ENCODE results near the gene HNRNPUL1. TPM values are rescaled to one million over a fixed set of nuclear protein-coding genes. Genes with fewer than 3 reads are reported as not detected.

Gene HNRNPUL1
- total and polyA plus RNA-seq, 10 of the 15 experiments (the other 5 are each of a cell fraction or from before 2014, with no cell fraction given): 11.1 to 276 (median 117) TPM

DNA sequence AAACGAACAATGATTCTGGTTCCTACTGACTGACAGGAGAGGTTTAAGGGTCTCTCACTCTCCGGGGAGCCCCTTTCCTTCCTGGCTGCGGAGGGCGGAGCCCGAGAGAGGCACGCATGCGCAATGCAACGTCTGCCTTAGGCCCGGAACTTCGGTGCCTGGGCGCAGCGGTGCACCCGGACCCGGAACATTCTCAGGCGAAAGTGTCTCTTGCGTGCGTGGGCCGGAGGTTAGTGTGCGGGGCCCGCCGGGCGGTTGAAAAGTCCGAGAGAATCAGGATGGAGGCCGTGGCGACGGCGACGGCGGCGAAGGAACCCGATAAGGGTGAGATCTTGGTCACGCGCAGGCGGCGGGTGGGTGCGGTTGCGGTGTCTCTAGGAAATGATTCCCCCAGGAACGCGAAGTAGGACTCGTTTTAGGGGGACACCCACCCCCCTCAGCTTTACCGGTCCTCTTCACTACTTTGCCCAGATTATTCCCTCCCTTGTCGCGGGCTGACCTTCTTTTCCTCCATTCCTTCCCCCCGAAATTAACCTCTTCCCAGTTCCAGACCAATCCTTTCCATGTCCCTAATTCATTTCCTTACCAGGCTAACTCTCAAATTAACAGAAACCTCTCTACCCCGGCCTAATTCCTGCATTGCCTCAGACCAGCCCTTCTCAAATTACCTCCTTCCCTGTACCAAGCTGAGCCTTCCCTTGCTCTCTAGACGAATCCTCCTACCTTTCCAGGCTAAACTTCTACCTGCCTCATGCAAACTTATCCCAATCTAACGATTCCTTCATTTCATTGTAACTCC lies 46.1 kb downstream of the HNRNPUL1 start, which contains the start of gene CCDC97 (continued):
- TF ChIP-seq, protein P1, sequence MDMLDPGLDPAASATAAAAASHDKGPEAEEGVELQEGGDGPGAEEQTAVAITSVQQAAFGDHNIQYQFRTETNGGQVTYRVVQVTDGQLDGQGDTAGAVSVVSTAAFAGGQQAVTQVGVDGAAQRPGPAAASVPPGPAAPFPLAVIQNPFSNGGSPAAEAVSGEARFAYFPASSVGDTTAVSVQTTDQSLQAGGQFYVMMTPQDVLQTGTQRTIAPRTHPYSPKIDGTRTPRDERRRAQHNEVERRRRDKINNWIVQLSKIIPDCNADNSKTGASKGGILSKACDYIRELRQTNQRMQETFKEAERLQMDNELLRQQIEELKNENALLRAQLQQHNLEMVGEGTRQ (IDR thresholded peaks at IDR 0.05; ENCODE audit: borderline replicate concordance, low read depth, low read length): peak; percentile 15; the same call in 1 of the 2 replicates
- TF ChIP-seq, protein P2, sequence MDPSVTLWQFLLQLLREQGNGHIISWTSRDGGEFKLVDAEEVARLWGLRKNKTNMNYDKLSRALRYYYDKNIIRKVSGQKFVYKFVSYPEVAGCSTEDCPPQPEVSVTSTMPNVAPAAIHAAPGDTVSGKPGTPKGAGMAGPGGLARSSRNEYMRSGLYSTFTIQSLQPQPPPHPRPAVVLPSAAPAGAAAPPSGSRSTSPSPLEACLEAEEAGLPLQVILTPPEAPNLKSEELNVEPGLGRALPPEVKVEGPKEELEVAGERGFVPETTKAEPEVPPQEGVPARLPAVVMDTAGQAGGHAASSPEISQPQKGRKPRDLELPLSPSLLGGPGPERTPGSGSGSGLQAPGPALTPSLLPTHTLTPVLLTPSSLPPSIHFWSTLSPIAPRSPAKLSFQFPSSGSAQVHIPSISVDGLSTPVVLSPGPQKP (IDR thresholded peaks at IDR 0.05; ENCODE audit: low read depth, low read length): peak; percentile 36
- TF ChIP-seq FOXK2 (IDR thresholded peaks at IDR 0.05) (no peak; the same call in none of the 2 replicates), POU2F2 (IDR thresholded peaks at IDR 0.05; ENCODE audit: borderline replicate concordance, low read depth, low read length) (peak; percentile 84; the same call in 2 of the 3 replicates), SMC3 (IDR thresholded peaks at IDR 0.05; ENCODE audit: borderline replicate concordance, low read length) (0 out of 2 replicates have a peak, but pooled peaks have one; percentile 7), MTA2 (IDR thresholded peaks at IDR 0.05; ENCODE audit: low read depth) (peak; percentile 62), EGR1 (IDR thresholded peaks at IDR 0.05; ENCODE audit: borderline replicate concordance in 1 of 2, low read depth in 2 of 2, low read length in 2 of 2) (peak in 1 of 2 experiments; percentile 73; a peak in 2 of 3 replicates), CBFB (IDR thresholded peaks at IDR 0.05; ENCODE audit: low read depth) (peak; percentile 98), POLR2A (IDR thresholded peaks at IDR 0.05; ENCODE audit: low read depth, low read length) (peak; percentile 93), ASH2L (IDR thresholded peaks at IDR 0.05; ENCODE audit: borderline replicate concordance, low read depth) (0 out of 2 replicates have a peak, but pooled peaks have one; percentile 88), SP1 (IDR thresholded peaks at IDR 0.05; ENCODE audit: low read depth, low read length) (peak; percentile 52), SIN3A (IDR thresholded peaks at IDR 0.05; ENCODE audit: low read depth, low read length) (peak; percentile 82; the same call in 1 of the 2 replicates), SMAD1 (IDR thresholded peaks at IDR 0.05; ENCODE audit: low read depth, partially characterized antibody) (no peak), STAT1 (conservative IDR thresholded peaks at IDR 0.05) (peak; percentile 97), MEF2A (IDR thresholded peaks at IDR 0.05; ENCODE audit: insufficient read depth, low read depth, low read length) (0 out of 2 replicates have a peak, but pooled peaks have one; percentile 31), GABPA (IDR thresholded peaks at IDR 0.05; ENCODE audit: low read depth) (peak; percentile 92), IKZF2 (IDR thresholded peaks at IDR 0.05) (peak; percentile 65 to 85)
- TF ChIP-seq, protein P3, sequence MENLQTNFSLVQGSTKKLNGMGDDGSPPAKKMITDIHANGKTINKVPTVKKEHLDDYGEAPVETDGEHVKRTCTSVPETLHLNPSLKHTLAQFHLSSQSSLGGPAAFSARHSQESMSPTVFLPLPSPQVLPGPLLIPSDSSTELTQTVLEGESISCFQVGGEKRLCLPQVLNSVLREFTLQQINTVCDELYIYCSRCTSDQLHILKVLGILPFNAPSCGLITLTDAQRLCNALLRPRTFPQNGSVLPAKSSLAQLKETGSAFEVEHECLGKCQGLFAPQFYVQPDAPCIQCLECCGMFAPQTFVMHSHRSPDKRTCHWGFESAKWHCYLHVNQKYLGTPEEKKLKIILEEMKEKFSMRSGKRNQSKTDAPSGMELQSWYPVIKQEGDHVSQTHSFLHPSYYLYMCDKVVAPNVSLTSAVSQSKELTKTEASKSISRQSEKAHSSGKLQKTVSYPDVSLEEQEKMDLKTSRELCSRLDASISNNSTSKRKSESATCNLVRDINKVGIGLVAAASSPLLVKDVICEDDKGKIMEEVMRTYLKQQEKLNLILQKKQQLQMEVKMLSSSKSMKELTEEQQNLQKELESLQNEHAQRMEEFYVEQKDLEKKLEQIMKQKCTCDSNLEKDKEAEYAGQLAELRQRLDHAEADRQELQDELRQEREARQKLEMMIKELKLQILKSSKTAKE (IDR thresholded peaks at IDR 0.05; ENCODE audit: low read depth, poor library complexity, severe bottlenecking): peak; percentile 73
- TF ChIP-seq, protein P4, sequence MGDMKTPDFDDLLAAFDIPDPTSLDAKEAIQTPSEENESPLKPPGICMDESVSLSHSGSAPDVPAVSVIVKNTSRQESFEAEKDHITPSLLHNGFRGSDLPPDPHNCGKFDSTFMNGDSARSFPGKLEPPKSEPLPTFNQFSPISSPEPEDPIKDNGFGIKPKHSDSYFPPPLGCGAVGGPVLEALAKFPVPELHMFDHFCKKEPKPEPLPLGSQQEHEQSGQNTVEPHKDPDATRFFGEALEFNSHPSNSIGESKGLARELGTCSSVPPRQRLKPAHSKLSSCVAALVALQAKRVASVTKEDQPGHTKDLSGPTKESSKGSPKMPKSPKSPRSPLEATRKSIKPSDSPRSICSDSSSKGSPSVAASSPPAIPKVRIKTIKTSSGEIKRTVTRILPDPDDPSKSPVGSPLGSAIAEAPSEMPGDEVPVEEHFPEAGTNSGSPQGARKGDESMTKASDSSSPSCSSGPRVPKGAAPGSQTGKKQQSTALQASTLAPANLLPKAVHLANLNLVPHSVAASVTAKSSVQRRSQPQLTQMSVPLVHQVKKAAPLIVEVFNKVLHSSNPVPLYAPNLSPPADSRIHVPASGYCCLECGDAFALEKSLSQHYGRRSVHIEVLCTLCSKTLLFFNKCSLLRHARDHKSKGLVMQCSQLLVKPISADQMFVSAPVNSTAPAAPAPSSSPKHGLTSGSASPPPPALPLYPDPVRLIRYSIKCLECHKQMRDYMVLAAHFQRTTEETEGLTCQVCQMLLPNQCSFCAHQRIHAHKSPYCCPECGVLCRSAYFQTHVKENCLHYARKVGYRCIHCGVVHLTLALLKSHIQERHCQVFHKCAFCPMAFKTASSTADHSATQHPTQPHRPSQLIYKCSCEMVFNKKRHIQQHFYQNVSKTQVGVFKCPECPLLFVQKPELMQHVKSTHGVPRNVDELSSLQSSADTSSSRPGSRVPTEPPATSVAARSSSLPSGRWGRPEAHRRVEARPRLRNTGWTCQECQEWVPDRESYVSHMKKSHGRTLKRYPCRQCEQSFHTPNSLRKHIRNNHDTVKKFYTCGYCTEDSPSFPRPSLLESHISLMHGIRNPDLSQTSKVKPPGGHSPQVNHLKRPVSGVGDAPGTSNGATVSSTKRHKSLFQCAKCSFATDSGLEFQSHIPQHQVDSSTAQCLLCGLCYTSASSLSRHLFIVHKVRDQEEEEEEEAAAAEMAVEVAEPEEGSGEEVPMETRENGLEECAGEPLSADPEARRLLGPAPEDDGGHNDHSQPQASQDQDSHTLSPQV (IDR thresholded peaks at IDR 0.05): no peak
